Thoracic aorta (tissue), 2 donors: ENCODE data around the gene INSYN2B. TPM values are rescaled to one million over a fixed set of nuclear protein-coding genes. Genes with fewer than 3 reads are reported as not detected.

Experiments
- ATAC-seq: fragments of 150-250 bp; one replicate; pipeline ENCODE4 v1.8.0; 2017; ENCODE audit warnings: low read depth; ENCODE audit not compliant: insufficient number of reproducible peaks, low FRiP score
- DNase-seq: peaks from one replicate; pipeline ENCODE4 v3.0.0-alpha.2; 2020; ENCODE audit warnings: low spot score
- H3K27ac ChIP-seq, 2 donors: fragments of 200-600 bp; sonication (generic); 1 replicate in 1 of 2; 2 replicates in 1 of 2; pipeline ENCODE4 v1.5.1; 2016; ENCODE audit warnings: mild to moderate bottlenecking in 2 of 2, moderate library complexity in 2 of 2
- H3K27me3 ChIP-seq: fragments of 200-600 bp; sonication (generic); replicated peaks from 2 replicates; pipeline ENCODE4 v1.6.0; 2016; ENCODE audit warnings: mild to moderate bottlenecking; ENCODE audit not compliant: insufficient read depth
- H3K36me3 ChIP-seq: fragments of 200-600 bp; sonication (generic); one replicate; pipeline ENCODE4 v1.5.1; 2016
- H3K4me1 ChIP-seq, 2 donors: fragments of 200-600 bp; sonication (generic); 1 replicate in 1 of 2; 2 replicates in 1 of 2; pipeline versions ENCODE4 v1.5.1 to v1.6.0; 2016; ENCODE audit warnings: low read depth in 2 of 2, mild to moderate bottlenecking in 1 of 2; ENCODE audit not compliant: control insufficient read depth in 1 of 2
- H3K4me3 ChIP-seq: fragments of 200-600 bp; sonication (generic); 2 replicates; pipeline ENCODE4 v1.5.1; 2016; ENCODE audit warnings: mild to moderate bottlenecking
- H3K9me3 ChIP-seq: fragments of 200-600 bp; sonication (generic); 2 replicates; pipeline ENCODE4 v1.5.1; 2016
- total RNA-seq, 2 donors: library from RNA; depleted of rRNA; stranded (reverse); fragments of >200 nt; gene quantifications; one replicate each; pipeline versions ENCODE4 v1.1.0 to v1.2.3, GENCODE V29; 2016
- TF ChIP-seq, protein P1 (sequence below): fragments of 200-600 bp; sonication (generic); IDR thresholded peaks from one replicate; pipeline ENCODE4 v1.5.1; 2019; ENCODE audit warnings: antibody characterized with exemption

Gene INSYN2B
- total RNA-seq, 2 donors from 2014 or later: 1.1 TPM; not detected in 1

DNA sequence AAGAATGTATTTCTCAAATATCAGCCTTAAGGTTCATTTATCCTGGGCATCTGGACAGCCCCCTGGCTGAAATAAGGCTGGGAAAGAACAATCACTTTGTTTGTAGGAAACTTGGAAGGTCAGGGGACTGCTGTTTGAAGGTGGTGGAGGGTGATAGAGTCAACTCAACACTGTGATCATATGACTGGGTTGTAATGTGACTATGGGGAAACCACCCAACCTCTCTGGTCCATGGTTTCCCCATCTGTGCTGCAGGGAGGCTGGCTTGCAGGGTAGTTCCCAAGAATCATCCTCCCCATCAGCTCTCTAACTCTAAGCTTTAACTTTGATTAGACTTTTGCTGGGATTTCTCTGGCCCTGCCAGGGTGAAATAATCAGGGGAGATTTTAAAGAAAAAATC is 10.0 kb downstream of the INSYN2B start:
- ATAC-seq (no peak), DNase-seq (no peak)
- TF ChIP-seq, protein P1, sequence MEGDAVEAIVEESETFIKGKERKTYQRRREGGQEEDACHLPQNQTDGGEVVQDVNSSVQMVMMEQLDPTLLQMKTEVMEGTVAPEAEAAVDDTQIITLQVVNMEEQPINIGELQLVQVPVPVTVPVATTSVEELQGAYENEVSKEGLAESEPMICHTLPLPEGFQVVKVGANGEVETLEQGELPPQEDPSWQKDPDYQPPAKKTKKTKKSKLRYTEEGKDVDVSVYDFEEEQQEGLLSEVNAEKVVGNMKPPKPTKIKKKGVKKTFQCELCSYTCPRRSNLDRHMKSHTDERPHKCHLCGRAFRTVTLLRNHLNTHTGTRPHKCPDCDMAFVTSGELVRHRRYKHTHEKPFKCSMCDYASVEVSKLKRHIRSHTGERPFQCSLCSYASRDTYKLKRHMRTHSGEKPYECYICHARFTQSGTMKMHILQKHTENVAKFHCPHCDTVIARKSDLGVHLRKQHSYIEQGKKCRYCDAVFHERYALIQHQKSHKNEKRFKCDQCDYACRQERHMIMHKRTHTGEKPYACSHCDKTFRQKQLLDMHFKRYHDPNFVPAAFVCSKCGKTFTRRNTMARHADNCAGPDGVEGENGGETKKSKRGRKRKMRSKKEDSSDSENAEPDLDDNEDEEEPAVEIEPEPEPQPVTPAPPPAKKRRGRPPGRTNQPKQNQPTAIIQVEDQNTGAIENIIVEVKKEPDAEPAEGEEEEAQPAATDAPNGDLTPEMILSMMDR: no peak
- Histone ChIP-seq H3K27ac (no peak overlapping the region), H3K4me1 (no peaks in the 10 kb centered on the region), H3K4me3 (no peak overlapping the region), H3K36me3 (no peaks in the 10 kb centered on the region), H3K27me3 (no peaks in the 10 kb centered on the region), H3K9me3 (no peaks in the 10 kb centered on the region)

DNA sequence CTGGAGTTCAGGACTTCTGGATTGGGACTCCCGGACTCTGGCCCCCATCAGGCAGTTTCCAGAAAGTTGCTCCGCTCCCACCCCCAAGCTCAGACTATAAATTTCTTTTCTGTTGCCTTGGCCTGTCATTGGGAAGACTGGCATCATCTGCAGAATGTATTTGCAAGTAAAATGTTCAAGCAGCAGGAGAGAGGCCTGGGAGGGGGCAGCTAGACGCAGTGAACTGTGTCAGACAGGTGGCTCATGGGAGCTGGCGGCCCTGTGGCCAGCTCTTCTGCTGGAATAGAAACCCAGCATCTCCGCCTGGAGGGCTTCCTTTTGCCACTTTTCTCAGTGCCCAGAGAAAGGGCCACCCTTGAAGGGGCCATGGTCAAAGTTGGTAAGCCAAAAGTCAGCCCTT is 16.0 kb downstream of the INSYN2B start:
- H3K27ac ChIP-seq: no peak overlapping the region
- no peak overlapping the region for H3K4me3 ChIP-seq
- H3K9me3 ChIP-seq: no peaks in the 10 kb centered on the region
- TF ChIP-seq, protein P1: no peak
- no peak for DNase-seq
- H3K27me3 ChIP-seq: no peaks in the 10 kb centered on the region
- no peaks in the 10 kb centered on the region for H3K36me3 ChIP-seq
- H3K4me1 ChIP-seq: no peaks in the 10 kb centered on the region
- no peak for ATAC-seq

DNA sequence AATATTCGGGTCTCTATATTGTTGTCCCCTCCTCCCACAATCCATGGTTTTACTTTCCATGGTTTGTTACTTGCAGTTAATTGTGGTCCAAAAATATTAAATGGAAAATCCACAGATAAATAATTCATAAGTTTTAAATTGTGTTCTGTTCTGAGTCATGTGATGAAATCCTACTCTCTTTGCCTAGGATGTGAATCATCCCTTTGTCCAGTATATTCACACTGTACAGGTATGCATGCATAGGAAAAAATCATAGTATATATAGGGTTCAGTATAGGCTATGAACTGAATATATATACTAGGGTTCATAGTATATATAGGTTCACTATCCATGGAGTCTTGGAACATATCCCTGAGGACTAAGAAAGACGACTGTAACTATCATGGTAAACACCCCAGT is 19.6 kb downstream of the INSYN2B start:
- ATAC-seq: no peak
- TF ChIP-seq, protein P1: no peak
- Histone ChIP-seq H3K27me3 (no peaks in the 10 kb centered on the region), H3K4me3 (no peak overlapping the region), H3K4me1 (no peaks in the 10 kb centered on the region), H3K36me3 (no peaks in the 10 kb centered on the region), H3K9me3 (no peaks in the 10 kb centered on the region), H3K27ac (no peak overlapping the region)
- DNase-seq: no peak

DNA sequence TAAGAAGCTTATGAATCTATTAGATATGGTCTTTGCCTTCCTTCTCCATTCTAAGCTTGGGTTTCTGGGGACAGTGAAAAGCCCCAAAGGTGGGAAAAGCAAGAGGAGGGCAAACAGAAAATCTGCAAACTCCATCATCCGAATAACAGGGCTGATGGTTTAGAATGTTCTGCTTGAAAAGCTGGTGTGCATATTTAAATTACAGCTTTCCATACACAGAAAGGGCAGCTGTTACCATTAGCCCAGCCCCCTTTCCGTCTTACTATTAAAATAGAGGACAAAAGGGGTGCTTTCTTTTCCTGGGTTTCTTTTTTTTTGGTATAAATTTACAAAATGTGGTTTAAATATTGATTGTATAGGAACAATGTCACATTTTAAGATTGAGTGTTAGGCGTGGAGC is 22.0 kb downstream of the INSYN2B start:
- Histone ChIP-seq H3K27me3 (no peaks in the 10 kb centered on the region), H3K36me3 (no peaks in the 10 kb centered on the region), H3K4me3 (no peak overlapping the region), H3K27ac (no peak overlapping the region), H3K9me3 (no peaks in the 10 kb centered on the region), H3K4me1 (no peaks in the 10 kb centered on the region)
- ATAC-seq: no peak
- TF ChIP-seq, protein P1: no peak
- DNase-seq: no peak

DNA sequence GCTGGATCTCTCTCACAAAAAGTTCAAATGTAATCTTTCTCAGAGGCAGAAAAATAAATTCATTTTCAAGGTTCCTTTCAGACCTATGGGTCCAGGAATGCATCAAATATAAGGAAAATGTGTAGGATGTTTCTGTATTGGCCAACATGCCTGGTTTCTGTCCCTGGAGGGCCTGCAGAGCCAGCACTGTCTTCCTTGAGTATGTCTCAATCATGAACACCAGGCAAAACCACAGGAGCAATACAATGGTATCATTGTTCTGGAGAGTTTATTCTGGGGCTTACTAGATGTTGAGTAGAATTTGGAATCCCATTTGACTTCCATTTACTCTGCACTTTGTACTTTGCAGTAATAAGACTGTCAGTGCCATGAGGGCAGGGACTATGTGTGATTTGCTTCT is 23.5 kb downstream of the INSYN2B start:
- no peak overlapping the region for H3K27ac ChIP-seq
- no peaks in the 10 kb centered on the region for H3K9me3 ChIP-seq
- DNase-seq: no peak
- no peaks in the 10 kb centered on the region for H3K27me3 ChIP-seq
- H3K4me3 ChIP-seq: no peak overlapping the region
- H3K36me3 ChIP-seq: no peaks in the 10 kb centered on the region
- H3K4me1 ChIP-seq: no peaks in the 10 kb centered on the region
- no peak for ATAC-seq
- TF ChIP-seq, protein P1: no peak
